GM18519 (cell line): ENCODE results near the gene ACSM4.
"Not testable (repeated sequence)": the region's sequence is repeated elsewhere in the genome, so short reads cannot be mapped to it uniquely, and the experiment has no call there.

Experiments
- ATAC-seq: cut with Tn5 transposase; IDR thresholded peaks from one replicate; pipeline ENCODE4 v1.9.1; 2021; ENCODE audit warnings: mild to moderate bottlenecking, moderate library complexity; ENCODE audit not compliant: unreplicated experiment, low FRiP score

ACSM4 gene

GRCh38 chr12:7324176-7324575 is 20.3 kb downstream of the ACSM4 start:
- ATAC-seq: no peak

DNA sequence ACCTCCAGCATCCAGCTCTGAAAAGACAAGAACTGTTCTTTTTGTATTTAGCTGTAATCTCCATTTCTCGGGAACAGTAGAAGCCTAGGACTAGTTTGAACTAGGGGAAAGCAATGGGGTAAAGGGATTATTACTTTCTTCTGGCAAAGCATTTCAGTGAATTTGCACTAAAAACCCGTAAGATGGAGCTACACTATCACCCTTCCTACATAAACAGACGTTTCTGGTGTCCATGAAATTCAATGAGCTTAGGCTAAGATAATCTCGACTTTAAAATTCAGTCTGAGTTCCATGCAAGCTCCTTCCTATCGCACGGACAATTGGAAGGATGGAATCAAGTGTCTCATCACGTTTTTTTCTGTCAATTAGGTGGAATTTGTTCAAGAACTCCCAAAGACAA is 24.0 kb downstream of the ACSM4 start:
- no peak for ATAC-seq

GRCh38 chr12:7337790-7338189 is 33.9 kb downstream of the ACSM4 start:
- not testable (repeated sequence) for ATAC-seq

DNA sequence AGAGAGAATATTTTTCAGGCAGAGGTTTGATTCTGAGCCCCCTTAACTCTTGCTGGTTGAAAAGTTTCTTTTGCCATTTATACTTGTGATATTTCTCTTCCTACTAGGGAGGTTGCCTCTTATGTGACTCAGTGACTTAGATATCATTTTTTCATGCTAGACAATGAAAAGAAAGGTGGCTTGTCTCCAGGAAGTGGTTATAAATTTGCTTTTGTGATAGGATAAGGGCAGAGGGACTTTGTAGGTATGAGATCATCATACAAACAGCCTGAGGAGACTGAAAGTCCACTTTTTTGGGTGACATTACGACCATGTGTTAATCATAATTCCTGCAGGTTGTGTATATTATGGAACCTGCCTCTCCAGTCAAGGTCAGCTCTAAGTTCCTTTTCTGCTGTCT is 35.8 kb downstream of the ACSM4 start:
- no peak for ATAC-seq

DNA sequence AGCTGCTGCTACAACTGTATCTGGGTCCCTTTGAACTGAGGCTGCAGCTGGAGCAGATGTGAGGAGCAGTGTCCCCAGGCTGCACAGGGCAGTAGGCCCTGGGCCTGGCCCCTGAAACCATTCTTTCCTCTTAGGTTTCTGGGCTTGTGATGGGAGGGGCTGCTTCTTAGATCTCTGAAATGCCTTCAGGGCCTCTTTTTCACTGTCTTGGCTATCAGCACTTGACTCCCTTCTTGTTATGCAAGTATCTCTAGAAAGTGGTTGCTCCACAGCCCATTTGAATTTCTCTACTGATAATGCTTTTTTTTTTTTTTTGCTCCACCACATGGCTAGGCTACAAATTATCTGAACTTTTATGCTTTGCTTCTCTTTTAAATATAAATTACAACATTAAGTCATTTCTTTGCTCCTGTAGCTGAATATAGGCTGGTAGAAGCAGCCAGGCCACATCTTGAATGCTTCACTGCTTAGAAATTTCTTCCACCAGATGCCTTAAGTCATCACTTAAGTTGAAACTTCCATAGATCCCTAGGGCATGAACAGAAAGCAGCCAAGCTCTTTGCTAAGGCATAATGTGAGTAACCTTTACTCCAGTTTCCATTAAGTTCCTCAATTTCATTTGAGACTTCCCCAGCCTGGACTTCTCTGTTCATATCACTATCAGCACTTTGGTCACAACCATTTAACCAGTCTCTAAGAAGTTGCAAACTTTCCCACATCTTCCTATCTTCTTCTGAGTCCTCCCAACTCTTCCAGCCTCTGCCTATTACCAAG is 41.1 kb downstream of the ACSM4 start:
- ATAC-seq: no peak

- no peak for ATAC-seq
Measured at GRCh38 chr12:7346551-7347225, 42.8 kb downstream of the ACSM4 start.

GRCh38 chr12:7349418-7349817 is 45.5 kb downstream of the ACSM4 start:
- ATAC-seq: no peak

GRCh38 chr12:7351177-7351576 is 47.3 kb downstream of the ACSM4 start:
- no peak for ATAC-seq

GRCh38 chr12:7352661-7353060 is 48.8 kb downstream of the ACSM4 start:
- no peak for ATAC-seq

GRCh38 chr12:7354529-7354928 is 50.7 kb downstream of the ACSM4 start:
- ATAC-seq: no peak

- no peak for ATAC-seq
Measured at GRCh38 chr12:7361265-7361664, 57.4 kb downstream of the ACSM4 start.

- no peak for ATAC-seq
Measured at GRCh38 chr12:7362734-7363133, 58.9 kb downstream of the ACSM4 start.

DNA sequence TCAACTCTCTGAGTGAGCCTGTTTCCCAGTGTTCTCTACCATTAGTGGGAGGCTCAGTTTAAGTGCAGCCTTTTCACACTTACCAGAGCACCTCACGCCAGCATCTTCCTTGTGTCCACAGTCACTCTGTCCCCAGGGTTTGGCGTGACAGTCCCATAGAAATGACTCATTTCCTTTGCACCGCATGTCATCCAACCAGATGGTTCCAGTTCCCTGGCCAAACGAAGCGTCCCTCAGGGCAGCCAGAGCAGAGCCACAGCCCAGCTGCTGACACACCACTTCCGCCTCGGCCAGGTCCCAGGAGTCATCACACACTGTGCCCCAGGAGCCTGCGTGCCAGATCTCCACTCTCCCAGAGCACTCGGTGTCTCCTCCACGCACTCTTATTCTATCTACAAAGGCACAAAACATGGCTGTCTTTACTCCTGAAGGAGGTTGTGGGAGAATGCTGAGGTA is 65.4 kb downstream of the ACSM4 start:
- no peak for ATAC-seq

GRCh38 chr12:7373226-7373625 is 69.4 kb downstream of the ACSM4 start:
- no peak for ATAC-seq

DNA sequence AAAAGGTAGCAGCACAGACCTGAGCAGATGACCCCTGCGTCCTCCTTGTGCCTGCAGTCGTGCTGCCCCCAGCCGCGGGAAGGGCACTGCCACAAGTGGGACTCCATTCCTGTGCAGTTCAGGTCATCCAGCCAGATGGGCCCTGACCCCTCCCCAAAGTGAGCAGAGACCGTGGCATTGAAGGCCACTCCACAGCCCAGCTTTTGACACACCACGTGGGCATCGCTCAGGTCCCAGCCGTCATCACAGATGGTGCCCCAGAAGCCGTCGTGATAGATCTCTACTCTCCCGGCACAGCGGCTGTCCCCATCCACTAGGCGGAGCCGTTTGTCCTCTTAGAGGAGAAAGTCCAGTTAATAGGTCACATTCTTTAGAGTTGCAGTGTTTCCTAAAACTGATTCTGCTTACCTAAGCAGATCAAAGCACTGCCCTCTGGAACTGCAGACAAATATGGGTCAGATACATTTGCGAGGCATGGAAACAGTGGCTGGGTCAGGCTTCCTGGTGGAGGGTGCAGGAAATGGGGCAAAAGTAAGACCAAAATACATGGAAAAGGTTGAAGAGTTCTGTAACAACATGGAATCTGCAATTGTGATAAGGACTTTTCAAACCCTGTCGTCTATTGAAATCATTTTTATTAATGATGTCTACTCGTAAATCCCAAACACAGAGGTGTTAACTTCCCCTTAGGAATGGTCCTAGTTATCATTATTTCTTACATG is 70.7 kb downstream of the ACSM4 start:
- ATAC-seq: no peak

DNA sequence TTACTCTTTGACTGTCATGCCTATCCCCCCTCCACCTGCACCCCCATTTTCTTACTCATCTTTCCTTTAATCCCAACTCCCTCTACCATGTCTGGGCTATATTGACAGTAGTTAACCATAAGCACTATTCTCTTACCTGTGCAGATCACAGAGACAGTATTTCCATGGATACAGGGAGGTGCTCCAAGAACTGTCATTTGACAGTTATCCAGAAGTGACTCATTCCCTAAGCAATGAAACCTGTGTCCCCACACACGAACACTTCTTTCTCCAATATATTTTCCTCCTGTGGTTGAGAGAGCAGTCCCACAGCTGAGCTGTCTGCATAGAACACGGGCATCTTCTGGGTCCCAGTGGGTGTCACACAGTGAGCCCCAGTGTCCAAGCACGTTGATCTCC is 71.3 kb downstream of the ACSM4 start:
- ATAC-seq: no peak

DNA sequence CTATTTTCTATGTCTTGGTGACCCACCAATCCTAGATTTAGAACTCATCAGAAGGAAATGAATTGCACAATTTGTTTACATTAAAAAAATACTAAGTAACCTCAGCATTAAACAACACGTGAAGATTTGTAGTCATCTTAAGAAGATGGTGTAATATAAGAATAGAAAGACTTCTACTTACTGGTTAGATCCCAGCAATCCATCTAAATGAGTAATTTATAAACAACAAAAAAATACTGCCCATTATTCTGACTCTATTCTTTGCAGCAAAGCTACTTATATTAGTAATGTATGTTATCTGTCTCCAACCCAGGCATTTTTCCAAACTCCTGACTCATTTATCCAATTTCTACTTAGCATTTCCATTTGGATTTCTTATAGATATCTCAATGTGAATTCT is 72.3 kb downstream of the ACSM4 start:
- ATAC-seq: no peak
